Karpas-422 (cell line): ENCODE data around the gene CSTA. TPM values are rescaled to one million over a fixed set of nuclear protein-coding genes. Genes with fewer than 3 reads are reported as not detected.

Source experiments
- DNase-seq: peaks from one replicate; pipeline ENCODE4 v3.0.0-alpha.2; 2015
- H2AFZ ChIP-seq: fragments of 200-600 bp; sonication (generic); 2 replicates; pipeline ENCODE4 v1.6.1; 2014; ENCODE audit warnings: antibody characterized with exemption, low read length, mixed read lengths
- H3K27ac ChIP-seq: fragments of 200-600 bp; sonication (generic); 2 replicates; pipeline ENCODE4 v1.5.1; 2014; ENCODE audit warnings: mild to moderate bottlenecking, low read length, moderate library complexity
- H3K27me3 ChIP-seq: fragments of 200-600 bp; sonication (generic); 2 replicates; pipeline ENCODE4 v1.6.1; 2014; ENCODE audit warnings: low read length, mixed read lengths
- H3K36me3 ChIP-seq: fragments of 200-600 bp; sonication (generic); 2 replicates; pipeline ENCODE4 v1.6.1; 2014; ENCODE audit warnings: low read length, mixed read lengths; ENCODE audit not compliant: insufficient read depth
- H3K4me1 ChIP-seq: fragments of 200-600 bp; sonication (generic); 2 replicates; pipeline ENCODE4 v1.6.1; 2014; ENCODE audit warnings: mild to moderate bottlenecking, low read length, mixed read lengths
- H3K4me2 ChIP-seq: fragments of 200-600 bp; sonication (generic); 2 replicates; pipeline ENCODE4 v1.6.1; 2014; ENCODE audit warnings: low read length, low read depth, mild to moderate bottlenecking; ENCODE audit not compliant: poor library complexity, severe bottlenecking
- H3K4me3 ChIP-seq: fragments of 200-600 bp; sonication (generic); 2 replicates; pipeline ENCODE4 v1.5.1; 2014; ENCODE audit warnings: mild to moderate bottlenecking, antibody characterized with exemption, low read length, mixed read lengths
- H3K79me2 ChIP-seq: fragments of 200-600 bp; sonication (generic); 2 replicates; pipeline ENCODE4 v1.6.1; 2014; ENCODE audit warnings: mild to moderate bottlenecking, low read length, mixed read lengths
- H3K9ac ChIP-seq: fragments of 200-600 bp; sonication (generic); 2 replicates; pipeline ENCODE4 v1.6.0; 2014; ENCODE audit warnings: low read length
- H3K9me2 ChIP-seq: fragments of 200-600 bp; sonication (generic), shearing (Covaris generic); replicated peaks from 2 replicates; pipeline ENCODE4 v1.6.0; 2014; ENCODE audit warnings: mild to moderate bottlenecking, low read length, moderate library complexity; ENCODE audit not compliant: insufficient read depth
- H3K9me3 ChIP-seq: fragments of 300-700, 200-600 bp; sonication (generic); 2 replicates; pipeline ENCODE4 v1.6.1; 2014; ENCODE audit warnings: low read length, mixed read lengths
- H4K20me1 ChIP-seq: fragments of 200-600 bp; sonication (generic); 2 replicates; pipeline ENCODE4 v1.6.1; 2014; ENCODE audit warnings: mild to moderate bottlenecking, antibody characterized with exemption, low read length, low read depth; ENCODE audit not compliant: insufficient read depth
- total RNA-seq: library from RNA; depleted of rRNA; stranded (reverse); fragments of >200 nt; shearing (Covaris generic); gene quantifications from 2 replicates; pipeline ENCODE4 v1.2.3, GENCODE V29; 2014; ENCODE audit warnings: low replicate concordance

The CSTA gene
- total RNA-seq, 1 experiment from 2014 or later, result 10.5 TPM

DNA sequence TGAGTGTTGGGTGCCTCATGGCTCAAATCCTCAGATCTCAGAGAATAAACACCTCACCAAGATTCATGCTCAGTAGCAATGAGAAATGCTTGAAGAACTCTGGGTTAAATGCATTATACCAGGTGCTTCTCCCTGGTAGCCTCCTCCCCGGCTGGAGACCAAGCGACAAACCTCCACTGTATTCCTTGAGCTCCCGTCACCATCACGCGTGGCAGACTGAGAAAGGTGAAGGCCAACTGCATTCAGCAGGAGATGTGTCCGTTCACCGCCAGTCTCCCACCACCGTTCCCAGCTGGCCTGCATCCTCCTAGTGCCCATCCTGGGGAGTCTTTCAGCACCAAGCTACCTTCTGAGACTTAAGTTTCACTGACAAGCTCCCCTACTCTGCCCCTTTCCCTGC lies 7.5 kb downstream of the CSTA start:
- Histone ChIP-seq H3K79me2 (no peaks in the 10 kb centered on the region), H3K9me3 (no peaks in the 10 kb centered on the region), H3K4me1 (no peaks in the 10 kb centered on the region), H3K27ac (no peak overlapping the region), H3K4me2 (no peak overlapping the region), H3K4me3 (no peak overlapping the region), H2AFZ (no peak overlapping the region), H3K36me3 (no peaks in the 10 kb centered on the region), H3K27me3 (no peaks in the 10 kb centered on the region), H3K9me2 (no peaks in the 10 kb centered on the region), H3K9ac (no peak overlapping the region), H4K20me1 (no peaks in the 10 kb centered on the region)
- no peak for DNase-seq

DNA sequence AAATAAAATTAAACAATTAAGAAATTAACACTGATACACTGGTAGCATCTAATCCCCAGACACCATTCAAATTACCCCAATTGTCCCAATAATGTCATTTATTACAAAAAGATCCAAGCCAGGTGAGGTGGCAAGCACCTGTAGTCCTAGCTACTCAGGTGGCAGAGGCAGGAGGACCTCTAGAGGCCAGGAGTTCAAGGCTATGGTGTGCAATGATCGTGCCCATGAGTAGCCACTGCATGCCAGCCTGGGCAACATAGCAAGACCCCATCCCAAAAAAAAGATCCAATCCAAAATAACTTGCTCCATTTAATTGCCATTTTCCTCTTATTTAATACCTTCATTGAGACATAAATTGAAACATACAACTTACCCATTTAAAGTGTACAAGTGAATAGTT lies 17.8 kb downstream of the CSTA start:
- Histone ChIP-seq H3K9ac (no peak overlapping the region), H3K4me1 (no peaks in the 10 kb centered on the region), H4K20me1 (no peaks in the 10 kb centered on the region), H3K9me3 (no peaks in the 10 kb centered on the region), H3K4me3 (no peak overlapping the region), H3K4me2 (no peak overlapping the region), H3K27ac (no peak overlapping the region), H3K36me3 (no peaks in the 10 kb centered on the region), H2AFZ (no peak overlapping the region), H3K79me2 (no peaks in the 10 kb centered on the region), H3K9me2 (no peaks in the 10 kb centered on the region), H3K27me3 (no peaks in the 10 kb centered on the region)
- no peak for DNase-seq

DNA sequence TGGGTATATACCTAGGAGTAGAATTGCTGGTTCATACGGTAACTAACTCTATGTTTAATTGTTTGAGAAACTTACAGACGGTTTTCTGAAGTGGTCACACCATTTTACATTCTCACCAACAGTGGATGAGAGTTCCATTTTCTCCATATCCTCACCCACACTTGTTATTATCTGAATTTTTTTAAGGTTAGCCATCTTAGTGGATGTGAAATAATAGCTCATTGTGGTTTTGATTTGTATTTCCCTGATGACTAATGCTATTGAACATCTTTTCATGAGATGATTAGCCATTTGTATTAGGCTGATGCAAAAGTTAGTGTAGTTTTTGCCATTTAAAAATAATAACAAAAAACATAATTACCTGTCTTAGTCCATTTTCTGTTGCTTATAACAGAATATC lies 18.6 kb downstream of the CSTA start:
- no peak overlapping the region for H3K9ac ChIP-seq
- no peaks in the 10 kb centered on the region for H4K20me1 ChIP-seq
- H3K4me3 ChIP-seq, result no peak overlapping the region
- H2AFZ ChIP-seq, result no peak overlapping the region
- H3K36me3 ChIP-seq, result no peaks in the 10 kb centered on the region
- H3K9me3 ChIP-seq, result no peaks in the 10 kb centered on the region
- no peak overlapping the region for H3K27ac ChIP-seq
- H3K9me2 ChIP-seq, result no peaks in the 10 kb centered on the region
- H3K27me3 ChIP-seq, result no peaks in the 10 kb centered on the region
- no peak for DNase-seq
- no peak overlapping the region for H3K4me2 ChIP-seq
- no peaks in the 10 kb centered on the region for H3K4me1 ChIP-seq
- no peaks in the 10 kb centered on the region for H3K79me2 ChIP-seq

DNA sequence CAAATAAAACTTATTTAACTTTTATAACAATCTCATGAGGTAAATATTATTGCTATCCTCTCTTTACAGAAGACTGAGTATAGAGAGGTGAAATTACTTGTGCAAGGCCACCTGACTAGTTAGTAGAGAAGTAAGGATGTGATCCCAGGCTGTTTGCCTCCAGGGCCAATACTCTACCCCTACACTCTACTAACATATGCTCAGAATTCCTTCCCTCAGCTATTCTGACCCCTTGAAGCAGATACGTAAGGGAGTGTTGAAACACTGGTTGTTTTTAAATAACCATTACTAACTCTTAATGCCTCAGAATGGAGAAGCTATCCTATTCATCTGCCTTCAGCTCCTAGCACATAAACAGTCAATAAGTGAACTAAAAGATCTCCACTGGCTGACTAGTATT lies 24.1 kb downstream of the CSTA start:
- no peak for DNase-seq
- no peaks in the 10 kb centered on the region for H3K36me3 ChIP-seq
- H3K9me3 ChIP-seq, result no peaks in the 10 kb centered on the region
- no peaks in the 10 kb centered on the region for H3K9me2 ChIP-seq
- H3K27ac ChIP-seq, result no peak overlapping the region
- no peaks in the 10 kb centered on the region for H3K27me3 ChIP-seq
- no peak overlapping the region for H3K4me3 ChIP-seq
- H4K20me1 ChIP-seq, result no peaks in the 10 kb centered on the region
- no peaks in the 10 kb centered on the region for H3K79me2 ChIP-seq
- no peak overlapping the region for H3K9ac ChIP-seq
- H2AFZ ChIP-seq, result no peak overlapping the region
- no peaks in the 10 kb centered on the region for H3K4me1 ChIP-seq
- H3K4me2 ChIP-seq, result no peak overlapping the region

DNA sequence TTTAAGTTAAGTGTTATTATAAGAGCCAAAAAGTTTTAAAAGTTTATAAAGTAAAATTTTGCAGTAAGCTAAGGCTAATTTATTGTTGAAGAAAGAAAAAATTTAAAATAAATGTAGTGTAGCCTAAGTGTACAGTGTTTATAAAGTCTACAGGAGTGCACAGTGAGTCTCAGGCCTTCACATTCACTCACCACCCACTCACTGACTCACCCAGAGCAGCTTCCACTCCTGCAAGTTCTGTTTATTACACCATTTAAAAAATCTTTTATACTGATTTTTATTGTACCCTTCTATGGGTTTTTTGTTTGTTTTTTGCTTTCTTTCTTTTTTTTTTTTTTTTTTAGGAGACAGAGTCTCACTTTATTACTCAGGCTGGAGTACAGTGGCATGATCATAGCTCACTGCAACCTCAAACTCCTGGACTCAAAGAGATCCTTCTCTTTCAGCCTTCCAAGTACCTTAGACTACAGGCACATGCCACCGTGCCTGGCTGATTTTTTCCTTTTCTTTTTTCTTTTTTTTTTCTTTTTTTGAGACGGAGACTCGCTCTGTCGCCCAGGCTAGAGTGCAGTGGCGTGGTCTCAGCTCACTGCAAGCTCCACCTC lies 25.9 kb downstream of the CSTA start:
- no peaks in the 10 kb centered on the region for H3K36me3 ChIP-seq

DNA sequence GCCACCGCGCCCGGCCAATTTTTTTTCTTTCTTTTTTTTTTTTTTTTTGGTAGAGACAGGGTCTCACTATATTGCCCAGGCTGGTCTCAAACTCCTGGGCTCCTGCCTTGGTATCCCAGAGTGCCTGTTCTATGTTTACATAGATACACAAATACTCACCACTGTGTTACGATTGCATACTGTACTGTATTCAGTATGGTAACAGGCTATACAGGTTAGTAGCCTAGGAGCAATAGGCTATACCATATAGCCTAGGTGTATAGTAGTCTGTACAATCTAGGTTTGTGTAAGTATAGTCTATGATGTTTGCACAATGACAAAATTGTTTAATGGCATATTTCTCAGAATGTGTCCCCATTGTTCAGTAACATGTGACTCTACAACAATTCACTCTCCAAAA lies 26.6 kb downstream of the CSTA start:
- Histone ChIP-seq H2AFZ (no peak overlapping the region), H3K9me2 (no peaks in the 10 kb centered on the region), H3K36me3 (no peaks in the 10 kb centered on the region), H3K4me2 (no peak overlapping the region), H3K79me2 (no peaks in the 10 kb centered on the region), H3K4me1 (no peaks in the 10 kb centered on the region), H3K27me3 (no peaks in the 10 kb centered on the region), H3K9ac (no peak overlapping the region), H3K9me3 (no peaks in the 10 kb centered on the region), H3K4me3 (no peak overlapping the region), H4K20me1 (no peaks in the 10 kb centered on the region), H3K27ac (no peak overlapping the region)
- DNase-seq, result no peak

More for the DNA sequence above, 25.9 kb downstream of the CSTA start:
- Histone ChIP-seq H3K9me2 (no peaks in the 10 kb centered on the region), H3K4me3 (no peak overlapping the region), H3K27ac (no peak overlapping the region), H2AFZ (no peak overlapping the region), H4K20me1 (no peaks in the 10 kb centered on the region), H3K9ac (no peak overlapping the region), H3K27me3 (no peaks in the 10 kb centered on the region), H3K4me1 (no peaks in the 10 kb centered on the region), H3K4me2 (no peak overlapping the region), H3K9me3 (no peaks in the 10 kb centered on the region), H3K79me2 (no peaks in the 10 kb centered on the region)
- DNase-seq, result no peak

DNA sequence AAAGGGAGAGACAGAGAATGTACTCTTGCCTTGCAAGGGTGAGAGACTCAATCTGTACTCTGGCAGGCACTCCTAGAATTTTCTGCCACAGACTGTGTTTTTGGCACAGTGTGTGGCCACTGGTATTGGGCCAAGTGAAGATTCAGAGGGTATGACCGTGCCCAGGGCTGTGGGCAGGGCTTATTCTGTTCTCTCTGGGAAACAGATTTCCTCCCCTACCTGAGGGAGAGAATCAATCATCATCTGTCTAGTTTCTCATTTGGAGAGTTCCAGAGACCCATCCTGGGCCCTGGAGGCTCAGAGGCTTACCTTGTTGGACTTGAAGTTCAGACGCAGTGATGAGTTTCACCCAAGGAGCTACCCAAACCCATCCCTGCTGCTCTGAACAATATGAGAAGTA lies 28.2 kb downstream of the CSTA start:
- H3K9me3 ChIP-seq, result no peaks in the 10 kb centered on the region
- no peaks in the 10 kb centered on the region for H3K4me1 ChIP-seq
- H3K36me3 ChIP-seq, result peaks cover 10% of the 10 kb centered on the region; the same call in 1 of the 2 replicates
- H3K9me2 ChIP-seq, result no peaks in the 10 kb centered on the region
- H3K79me2 ChIP-seq, result no peaks in the 10 kb centered on the region
- H4K20me1 ChIP-seq, result no peaks in the 10 kb centered on the region
- no peak overlapping the region for H3K9ac ChIP-seq
- H3K4me2 ChIP-seq, result no peak overlapping the region
- no peak overlapping the region for H3K27ac ChIP-seq
- no peak overlapping the region for H3K4me3 ChIP-seq
- H3K27me3 ChIP-seq, result no peaks in the 10 kb centered on the region
- DNase-seq, result no peak
- H2AFZ ChIP-seq, result no peak overlapping the region

DNA sequence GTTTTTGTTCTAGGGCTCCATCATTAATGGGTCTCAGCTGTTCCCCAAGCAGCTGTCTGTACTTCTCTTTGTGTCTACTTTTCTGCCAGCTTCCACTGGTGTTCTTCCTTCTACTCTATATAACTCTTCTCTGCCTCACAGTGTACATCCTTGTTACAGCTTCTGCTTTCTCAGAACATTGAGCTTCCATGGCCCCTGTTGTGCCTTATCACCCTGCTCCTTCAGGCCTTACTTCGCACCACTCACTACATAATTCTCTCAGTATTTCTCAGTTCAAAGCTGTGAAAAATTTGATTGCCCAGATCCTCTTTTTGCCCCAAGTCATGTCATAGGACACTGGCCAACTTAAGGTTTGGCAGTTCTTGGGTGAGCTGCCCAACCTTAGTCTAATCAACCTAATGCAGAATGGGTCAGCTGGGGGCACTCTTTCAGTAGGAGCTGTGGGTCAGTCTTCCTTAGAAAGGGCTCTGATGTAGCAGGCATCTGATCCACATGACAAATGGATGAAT lies 28.9 kb downstream of the CSTA start:
- H4K20me1 ChIP-seq, result no peaks in the 10 kb centered on the region
- no peak overlapping the region for H3K9ac ChIP-seq

More for the DNA sequence above, 28.9 kb downstream of the CSTA start:
- Histone ChIP-seq H3K79me2 (no peaks in the 10 kb centered on the region), H3K4me2 (no peak overlapping the region), H2AFZ (no peak overlapping the region), H3K4me3 (no peak overlapping the region), H3K4me1 (no peaks in the 10 kb centered on the region), H3K36me3 (peaks cover 17% of the 10 kb centered on the region; the same call in 1 of the 2 replicates), H3K9me2 (no peaks in the 10 kb centered on the region), H3K9me3 (no peaks in the 10 kb centered on the region), H3K27me3 (no peaks in the 10 kb centered on the region), H3K27ac (no peak overlapping the region)
- DNase-seq, result no peak
